Effector memory CD4-positive, alpha-beta T cell (primary cell): ENCODE results near the gene CFAP46.
"Not testable (repeated sequence)": the region's sequence is repeated elsewhere in the genome, so short reads cannot be mapped to it uniquely, and the experiment has no call there.

Experiments used
- DNase-seq, 3 donors: peaks; one replicate each; pipeline ENCODE4 v3.0.0-alpha.2; 2020
- H3K27ac ChIP-seq: 2 replicates; pipeline ENCODE4 v1.7.0; 2013; ENCODE audit warnings: mild to moderate bottlenecking, low read length, moderate library complexity; ENCODE audit not compliant: insufficient read depth, poor library complexity, severe bottlenecking
- H3K27me3 ChIP-seq: replicated peaks from 2 replicates; pipeline ENCODE4 v1.7.0; 2013; ENCODE audit warnings: mild to moderate bottlenecking, low read length; ENCODE audit not compliant: insufficient read depth, control insufficient read depth, poor library complexity, severe bottlenecking
- H3K36me3 ChIP-seq: 2 replicates; pipeline ENCODE4 v1.7.0; 2013; ENCODE audit warnings: mild to moderate bottlenecking, low read length, moderate library complexity; ENCODE audit not compliant: control insufficient read depth, insufficient read depth
- H3K4me1 ChIP-seq: 2 replicates; pipeline ENCODE4 v1.7.0; 2013; ENCODE audit warnings: low read length, mild to moderate bottlenecking; ENCODE audit not compliant: control insufficient read depth, insufficient read depth, poor library complexity, severe bottlenecking
- H3K4me3 ChIP-seq: 2 replicates; pipeline ENCODE4 v1.7.0; 2013; ENCODE audit warnings: low read length, low read depth, mild to moderate bottlenecking; ENCODE audit not compliant: insufficient read depth, poor library complexity, severe bottlenecking
- H3K9me3 ChIP-seq: 2 replicates; pipeline ENCODE4 v1.7.0; 2013; ENCODE audit warnings: mild to moderate bottlenecking, low read length, moderate library complexity; ENCODE audit not compliant: control insufficient read depth

The CFAP46 gene

DNA sequence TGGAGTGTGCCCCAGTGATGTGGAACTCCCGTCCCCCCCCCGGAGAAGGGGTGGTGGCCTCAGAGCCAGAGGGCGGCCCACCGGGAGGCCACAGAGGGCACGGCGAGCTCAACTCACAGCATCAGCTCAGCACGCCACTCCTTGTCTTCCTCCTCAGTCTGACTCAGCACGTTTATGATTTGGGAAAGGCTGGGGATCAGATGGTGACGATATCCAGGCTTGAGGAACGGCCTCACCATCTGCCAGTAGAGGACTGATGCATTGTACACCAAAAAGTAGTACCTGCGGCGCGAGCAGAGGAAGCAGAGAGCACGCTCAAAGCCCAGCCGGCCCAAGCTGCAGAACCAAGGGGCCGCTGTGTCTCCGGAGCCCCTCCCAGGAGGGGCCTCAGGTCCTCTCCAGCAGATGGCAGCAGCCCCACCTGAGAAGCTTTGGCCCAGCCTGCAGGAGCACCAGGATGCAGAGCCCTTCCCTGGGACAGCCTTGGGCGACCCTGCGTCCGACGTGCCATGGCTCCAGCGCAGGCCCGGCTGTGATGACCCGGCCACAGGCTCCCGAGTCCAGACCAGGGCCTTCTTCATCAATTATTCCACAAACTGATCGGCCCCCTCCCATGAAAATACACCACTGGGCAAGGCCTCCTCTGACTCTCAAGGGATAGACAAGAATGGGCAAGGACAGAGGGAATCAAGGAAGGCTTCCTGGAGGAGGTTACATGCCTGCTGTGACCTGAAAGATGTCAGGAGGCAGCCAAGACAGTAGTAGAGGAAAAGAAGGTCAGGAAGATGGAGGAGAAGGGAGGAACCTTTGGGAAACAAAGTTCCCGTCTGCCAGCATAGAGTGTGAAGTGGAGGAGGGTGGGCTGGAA, 3.7 kb downstream of the CFAP46 start:
- Histone ChIP-seq H3K4me1 (peaks cover 8% of the 10 kb centered on the region), H3K4me3 (no peak overlapping the region), H3K36me3 (no peaks in the 10 kb centered on the region), H3K27me3 (peaks cover 15% of the 10 kb centered on the region), H3K9me3 (no peaks in the 10 kb centered on the region), H3K27ac (no peak overlapping the region)
- no peak for DNase-seq

DNA sequence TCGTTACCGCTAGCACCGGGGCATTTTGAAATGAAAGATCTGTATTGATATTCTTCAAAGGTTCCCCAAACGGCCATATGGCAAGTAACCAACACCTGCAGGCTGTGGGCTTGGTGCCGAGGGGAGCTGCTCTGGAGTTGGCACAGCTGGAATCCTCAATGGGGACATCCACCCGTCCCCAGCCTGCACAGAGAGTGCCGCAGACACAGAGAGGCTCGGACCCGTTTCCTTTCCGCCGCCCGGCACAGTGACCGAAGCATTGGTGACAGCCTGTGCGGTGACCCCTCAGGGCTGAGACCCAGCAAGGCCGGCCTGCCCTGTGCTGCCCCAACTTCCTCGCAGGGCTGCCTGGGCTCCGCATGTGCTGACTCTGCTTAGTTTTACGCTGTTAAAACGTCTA, 4.5 kb downstream of the CFAP46 start:
- Histone ChIP-seq H3K36me3 (no peaks in the 10 kb centered on the region), H3K27me3 (peaks cover 7% of the 10 kb centered on the region), H3K4me3 (no peak overlapping the region), H3K27ac (no peak overlapping the region), H3K9me3 (no peaks in the 10 kb centered on the region), H3K4me1 (peaks cover 7% of the 10 kb centered on the region)
- no peak for DNase-seq

DNA sequence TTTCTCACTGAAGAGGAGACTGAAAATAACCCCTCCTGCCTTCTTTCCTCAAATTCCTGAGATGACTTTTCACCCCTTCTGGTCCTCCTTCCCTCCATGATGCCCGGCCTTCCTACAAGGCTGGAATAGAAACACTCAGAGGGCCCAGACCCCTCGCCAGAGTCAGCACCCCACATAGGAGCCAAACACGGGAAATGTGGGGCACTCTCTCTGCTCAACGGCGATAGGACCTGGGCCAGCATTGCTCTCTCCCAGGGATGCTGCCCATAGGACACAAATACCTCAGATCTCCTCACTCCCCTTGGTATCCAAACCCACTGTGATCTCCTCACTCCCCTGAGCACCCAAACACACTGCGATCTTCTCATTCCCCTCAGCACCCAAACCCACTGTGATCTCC, 7.4 kb downstream of the CFAP46 start:
- Histone ChIP-seq H3K36me3 (no peaks in the 10 kb centered on the region), H3K27ac (no peak overlapping the region), H3K9me3 (no peaks in the 10 kb centered on the region), H3K4me3 (no peak overlapping the region), H3K4me1 (no peaks in the 10 kb centered on the region), H3K27me3 (peaks cover 2% of the 10 kb centered on the region)
- no peak for DNase-seq

DNA sequence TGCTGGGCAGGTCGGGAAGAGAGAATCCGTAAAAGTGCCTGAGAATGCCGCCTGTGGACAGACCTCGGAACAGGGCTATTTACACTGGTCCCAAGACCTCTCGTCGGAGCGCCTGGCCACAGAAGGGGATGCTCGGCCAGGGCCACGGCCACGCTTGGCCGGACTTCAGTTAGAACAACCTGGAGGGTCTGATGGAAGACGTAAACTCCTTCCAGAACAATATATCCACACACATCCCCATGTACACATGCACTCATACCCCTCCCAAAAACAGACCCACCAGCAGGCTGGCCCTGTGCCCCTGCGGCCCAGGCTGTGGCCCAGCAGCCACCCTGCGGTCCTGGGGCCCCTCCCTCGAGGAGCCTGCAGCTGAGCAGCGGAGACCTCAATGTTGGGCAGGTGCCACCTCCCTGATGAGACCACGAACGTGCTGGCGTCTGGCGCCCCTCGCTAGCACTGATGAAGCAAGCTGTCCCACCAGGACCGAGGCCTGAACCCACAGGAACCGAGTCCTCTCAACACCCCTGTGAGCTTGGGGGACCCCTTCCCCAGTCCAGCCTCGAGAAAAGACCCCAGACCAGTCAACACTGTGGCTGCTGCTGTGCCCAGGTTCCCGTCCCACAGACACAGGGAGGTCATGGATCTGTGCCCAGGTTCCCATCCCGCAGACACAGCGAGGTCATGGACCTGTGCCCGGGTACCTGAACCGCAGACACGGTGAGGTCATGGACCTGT, 8.9 kb downstream of the CFAP46 start:
- DNase-seq: no peak
- Histone ChIP-seq H3K9me3 (no peaks in the 10 kb centered on the region), H3K4me3 (no peak overlapping the region), H3K4me1 (no peaks in the 10 kb centered on the region), H3K27me3 (no peaks in the 10 kb centered on the region), H3K27ac (no peak overlapping the region), H3K36me3 (no peaks in the 10 kb centered on the region)

DNA sequence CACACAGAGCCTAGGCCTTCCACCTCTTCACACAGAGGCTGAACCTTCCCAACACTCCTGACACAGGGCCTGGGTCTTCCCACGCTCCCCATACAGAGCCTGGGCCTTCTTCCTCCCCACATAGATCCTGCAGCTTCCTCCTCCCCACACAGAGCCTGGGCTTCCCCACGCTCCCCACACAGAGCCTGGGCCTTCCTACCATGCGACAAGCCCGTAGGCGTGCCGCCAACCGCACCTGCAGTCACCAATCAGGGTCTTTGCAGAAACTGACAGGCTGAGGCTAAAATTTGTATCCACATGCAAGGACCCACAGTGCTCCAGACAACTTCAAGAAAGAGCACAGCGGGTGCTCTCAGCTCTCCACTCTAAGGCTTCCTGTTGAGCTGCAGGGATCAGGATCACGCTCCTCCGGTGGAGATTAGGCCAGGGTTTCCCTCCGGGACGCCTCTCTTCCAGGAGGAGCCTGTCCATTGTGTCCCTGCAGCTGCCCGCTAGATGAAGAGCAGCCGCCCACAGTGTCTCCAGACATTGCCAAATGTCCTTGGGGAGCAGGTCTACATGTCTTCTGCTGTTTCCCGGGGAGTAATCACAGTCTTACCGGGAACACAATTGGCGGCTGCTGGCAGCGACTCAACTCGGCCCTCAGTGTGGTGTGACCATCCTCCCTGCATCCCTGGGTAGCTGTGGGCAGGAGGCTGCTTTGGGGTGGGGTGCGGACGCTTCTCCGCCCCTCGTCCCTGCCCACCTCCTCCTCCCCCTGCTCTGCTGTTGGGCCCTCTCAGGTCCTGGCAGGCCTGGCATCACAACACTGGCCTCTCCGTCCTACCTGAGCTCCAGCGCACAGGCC, 9.7 kb downstream of the CFAP46 start:
- Histone ChIP-seq H3K36me3 (no peaks in the 10 kb centered on the region), H3K27me3 (no peaks in the 10 kb centered on the region), H3K27ac (no peak overlapping the region), H3K9me3 (no peaks in the 10 kb centered on the region), H3K4me3 (no peak overlapping the region), H3K4me1 (no peaks in the 10 kb centered on the region)
- no peak for DNase-seq

DNA sequence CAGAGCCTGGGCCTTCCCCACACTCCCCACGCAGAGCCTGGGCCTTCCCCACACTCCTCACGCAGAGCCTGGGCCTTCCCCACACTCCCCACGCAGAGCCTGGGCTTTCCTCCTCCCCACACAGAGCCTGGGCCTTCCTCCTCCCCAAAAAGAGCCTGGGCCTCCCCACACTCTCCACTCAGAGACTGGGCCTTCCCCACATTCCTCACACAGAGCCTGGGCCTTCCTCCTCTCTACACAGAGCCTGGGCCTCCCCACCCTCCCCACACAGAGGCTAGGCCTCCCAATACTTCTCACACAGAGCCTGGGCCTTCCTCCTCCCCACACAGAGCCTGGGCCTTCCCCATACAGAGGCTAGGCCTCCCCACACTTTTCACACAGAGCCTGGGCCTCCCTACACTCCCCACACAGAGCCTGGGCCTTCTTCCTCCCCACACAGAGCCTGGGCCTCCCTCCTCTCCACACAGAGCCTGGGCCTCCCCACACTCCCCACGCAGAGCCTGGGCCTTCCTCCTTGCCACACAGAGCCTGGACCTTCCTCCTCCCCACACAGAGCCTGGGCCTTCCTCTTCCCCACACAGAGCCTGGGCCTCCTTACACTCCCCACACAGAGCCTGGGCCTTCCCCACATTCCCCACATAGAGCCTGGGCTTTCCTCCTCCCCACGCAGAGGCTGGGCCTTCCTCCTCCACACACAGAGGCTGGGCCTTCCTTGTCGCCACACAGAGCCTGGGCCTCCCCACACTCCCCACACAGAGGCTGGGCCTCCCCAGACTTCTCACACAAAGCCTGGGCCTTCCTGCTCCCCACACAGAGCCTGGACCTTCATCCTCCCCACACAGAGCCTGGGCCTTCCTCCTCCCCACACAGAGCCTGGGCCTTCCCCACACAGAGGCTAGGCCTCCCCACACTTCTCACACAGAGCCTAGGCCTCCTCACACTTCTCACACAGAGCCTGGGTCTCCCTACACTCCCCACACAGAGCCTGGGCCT, 10.8 kb downstream of the CFAP46 start:
- H3K9me3 ChIP-seq, H3K27ac ChIP-seq: not testable (repeated sequence)

DNA sequence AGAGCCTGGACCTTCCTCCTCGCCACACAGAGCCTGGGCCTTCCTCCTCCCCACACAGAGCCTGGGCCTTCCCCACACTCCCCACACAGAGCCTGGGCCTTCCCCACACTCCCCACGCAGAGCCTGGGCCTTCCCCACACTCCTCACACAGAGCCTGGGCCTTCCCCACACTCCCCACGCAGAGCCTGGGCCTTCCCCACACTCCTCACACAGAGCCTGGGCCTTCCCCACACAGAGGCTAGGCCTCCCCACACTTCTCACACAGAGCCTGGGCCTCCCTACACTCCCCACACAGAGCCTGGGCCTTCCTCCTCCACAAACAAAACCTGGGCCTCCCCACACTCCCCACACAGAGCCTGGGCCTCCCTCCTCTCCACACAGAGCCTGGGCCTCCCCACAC, 11.7 kb downstream of the CFAP46 start:
- not testable (repeated sequence) for H3K9me3 ChIP-seq

More for the DNA sequence above, 10.8 kb downstream of the CFAP46 start:
- not testable (repeated sequence) for H3K27me3 ChIP-seq, DNase-seq, H3K36me3 ChIP-seq, H3K4me3 ChIP-seq, H3K4me1 ChIP-seq

DNA sequence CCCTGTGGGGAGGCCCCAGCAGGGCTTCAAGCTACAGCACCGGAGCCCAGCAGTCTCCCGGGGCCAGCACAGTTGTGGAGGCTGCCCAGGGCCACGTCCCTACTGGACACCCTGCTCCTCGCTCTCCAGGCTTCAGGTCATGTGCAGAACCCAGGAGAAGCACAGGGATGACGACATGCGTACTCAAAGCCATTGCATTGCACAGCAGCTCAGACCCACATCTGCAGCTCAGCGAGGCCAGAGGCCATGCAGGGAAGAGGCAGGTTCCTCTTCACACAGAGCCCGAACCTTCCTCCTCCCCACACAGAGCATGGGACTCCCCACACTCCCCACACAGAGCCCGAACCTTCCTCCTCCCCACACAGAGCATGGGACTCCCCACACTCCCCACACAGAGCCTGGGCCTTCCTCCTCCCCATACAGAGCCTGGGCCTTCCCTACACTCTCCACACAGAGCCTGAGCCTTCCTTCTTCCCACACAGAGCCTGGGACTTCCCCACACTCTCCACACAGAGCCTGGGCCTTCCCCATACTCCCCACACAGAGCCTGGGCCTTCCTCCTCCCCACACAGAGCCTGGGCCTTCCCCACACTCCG, 12.3 kb downstream of the CFAP46 start:
- no peak for DNase-seq
- no peak overlapping the region for H3K27ac ChIP-seq
- no peaks in the 10 kb centered on the region for H3K9me3 ChIP-seq
- no peaks in the 10 kb centered on the region for H3K36me3 ChIP-seq
- no peak overlapping the region for H3K4me3 ChIP-seq
- no peaks in the 10 kb centered on the region for H3K27me3 ChIP-seq
- no peaks in the 10 kb centered on the region for H3K4me1 ChIP-seq

More for the DNA sequence above, 11.7 kb downstream of the CFAP46 start:
- H3K36me3 ChIP-seq, H3K27ac ChIP-seq, DNase-seq, H3K4me3 ChIP-seq, H3K27me3 ChIP-seq, H3K4me1 ChIP-seq: not testable (repeated sequence)

DNA sequence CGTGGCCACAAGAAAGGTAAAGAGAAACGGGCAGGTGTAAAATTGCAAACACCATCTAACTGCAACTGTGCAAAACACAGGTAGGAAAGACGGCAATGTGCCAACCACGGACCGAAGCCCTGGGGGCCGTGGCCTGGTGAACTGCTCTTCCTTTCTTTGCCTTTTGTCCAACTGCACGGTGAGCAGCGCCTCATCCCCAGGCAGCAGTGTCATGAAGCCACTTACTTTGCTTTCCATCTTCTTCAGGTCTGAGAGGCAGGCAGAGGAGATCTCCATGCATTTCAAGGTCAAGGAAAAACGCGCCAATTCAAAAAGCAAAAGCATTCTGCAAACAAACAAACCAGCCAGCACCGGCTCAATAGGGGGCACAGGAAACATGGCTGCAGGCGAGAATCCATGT, 12.9 kb downstream of the CFAP46 start:
- Histone ChIP-seq H3K9me3 (no peaks in the 10 kb centered on the region), H3K36me3 (no peaks in the 10 kb centered on the region), H3K4me1 (no peaks in the 10 kb centered on the region), H3K4me3 (no peak overlapping the region), H3K27me3 (no peaks in the 10 kb centered on the region), H3K27ac (no peak overlapping the region)
- DNase-seq: no peak
